Right hindlimb (tissue), 1 donor: ENCODE results near the gene BCL6B.

Experiments used
- DNase-seq: peaks from one replicate; pipeline ENCODE4 v3.0.0-alpha.2; 2018

The BCL6B gene

DNA sequence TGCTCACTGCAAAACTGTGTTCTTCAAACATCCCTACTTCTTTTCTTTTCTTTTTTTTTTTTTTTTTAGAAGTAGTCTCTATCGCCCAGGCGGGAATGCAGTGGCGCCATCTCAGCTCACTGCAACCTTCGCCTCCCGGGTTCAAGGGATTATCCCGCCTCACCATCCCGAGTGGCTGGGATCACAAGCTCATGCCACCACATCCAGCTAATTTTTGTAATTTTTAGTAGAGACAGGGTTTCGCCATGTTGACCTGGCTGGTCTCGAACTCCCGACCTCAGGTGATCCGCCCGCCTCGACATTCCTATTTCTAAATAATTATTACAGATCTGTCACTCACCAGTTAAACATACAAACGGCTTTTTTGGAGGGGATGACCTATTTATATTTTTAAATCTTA is 11.4 kb upstream of the BCL6B start:
- DNase-seq, result no peak

DNA sequence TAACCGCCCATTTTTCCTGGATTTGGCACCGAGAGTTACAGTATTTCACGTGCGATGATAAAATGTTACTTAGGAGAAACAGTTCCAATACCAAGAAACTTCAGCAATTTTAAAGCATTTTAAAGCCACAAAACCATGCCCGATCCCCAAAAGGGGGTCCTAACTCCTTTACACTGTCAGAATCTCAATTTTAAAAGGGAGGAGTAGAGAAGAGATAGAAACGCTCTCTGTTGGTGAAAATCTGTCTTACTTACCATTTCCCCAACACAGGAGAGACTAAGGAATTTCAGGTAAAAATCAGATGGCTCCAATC is 11.0 kb upstream of the BCL6B start:
- no peak for DNase-seq

DNA sequence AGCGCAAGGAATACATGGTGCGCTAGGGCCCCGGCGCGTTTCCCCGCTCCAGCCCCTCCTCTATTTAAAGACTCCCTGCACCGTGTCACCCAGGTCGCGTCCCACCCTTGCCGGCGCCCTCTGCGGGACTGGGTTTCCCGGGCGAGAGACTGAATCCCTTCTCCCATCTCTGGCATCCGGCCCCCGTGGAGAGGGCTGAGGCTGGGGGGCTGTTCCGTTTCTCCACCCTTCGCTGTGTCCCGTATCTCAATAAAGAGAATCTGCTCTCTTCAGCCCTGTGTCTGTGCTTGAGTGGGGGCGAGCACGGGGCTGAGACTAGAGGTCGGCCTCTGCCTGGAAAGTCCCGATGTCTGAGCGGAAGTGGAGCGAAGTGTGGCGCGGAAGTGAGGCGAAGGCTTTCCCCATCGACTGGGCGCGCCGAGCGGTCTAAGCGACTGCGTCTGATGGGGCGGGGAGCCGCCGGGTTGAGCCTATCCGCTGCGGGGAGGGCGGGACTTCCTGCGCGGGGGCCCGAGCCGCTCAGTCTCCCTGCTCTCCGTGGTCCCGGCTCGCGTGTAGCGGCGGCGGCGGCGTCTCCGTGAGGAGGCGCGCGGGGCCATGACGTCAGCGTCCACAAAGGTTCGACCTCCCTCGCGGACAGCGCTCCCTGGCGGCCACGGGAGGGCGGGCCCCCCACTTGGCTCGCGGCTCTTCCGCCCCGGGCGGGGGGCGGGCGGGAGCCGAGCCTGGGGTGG is 8.4 kb upstream of the BCL6B start:
- DNase-seq, result peak; percentile 97

DNA sequence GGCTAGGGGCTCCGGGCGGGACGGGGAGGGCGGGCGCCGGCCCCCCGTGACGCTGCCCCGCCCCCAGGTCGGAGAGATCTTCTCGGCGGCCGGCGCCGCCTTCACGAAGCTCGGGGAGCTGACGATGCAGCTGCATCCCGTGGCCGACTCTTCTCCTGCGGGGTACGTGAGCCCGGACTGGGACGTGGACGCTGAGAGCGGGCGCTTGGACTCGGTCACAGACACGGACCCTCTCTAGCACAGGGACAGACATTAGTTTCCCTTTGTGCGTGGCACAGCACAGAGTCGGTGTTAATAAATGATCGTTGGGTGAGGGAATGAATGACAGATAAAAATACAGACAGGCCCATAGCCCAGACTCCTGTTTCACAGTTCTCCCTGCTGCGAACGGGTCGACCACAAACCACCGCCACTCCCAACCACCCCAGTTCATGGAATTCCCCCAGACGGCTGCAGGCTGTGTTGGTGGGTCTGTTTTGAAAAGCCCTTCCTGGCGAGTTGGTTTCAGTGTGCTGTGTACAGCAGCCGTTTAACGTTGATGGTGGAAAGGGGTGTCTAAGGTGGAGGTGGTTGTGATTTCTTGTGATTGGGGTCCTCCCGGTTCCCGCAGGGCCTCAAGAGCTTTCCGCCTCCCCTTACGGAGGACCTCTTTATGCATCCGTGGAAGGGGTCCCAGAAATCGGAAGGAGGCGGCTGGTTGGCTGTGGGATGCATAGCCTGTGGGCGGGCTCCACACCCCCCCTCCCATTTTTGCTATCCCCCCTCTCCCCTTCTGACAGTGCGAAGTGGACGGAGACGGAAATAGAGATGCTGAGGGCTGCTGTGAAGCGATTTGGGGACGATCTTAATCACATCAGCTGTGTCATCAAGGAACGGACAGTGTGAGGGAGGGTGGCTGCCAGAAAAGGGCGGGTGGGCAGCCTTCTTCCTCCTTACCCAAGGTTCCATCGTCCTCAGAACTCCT is 7.6 kb upstream of the BCL6B start:
- peak; percentile 69 for DNase-seq

DNA sequence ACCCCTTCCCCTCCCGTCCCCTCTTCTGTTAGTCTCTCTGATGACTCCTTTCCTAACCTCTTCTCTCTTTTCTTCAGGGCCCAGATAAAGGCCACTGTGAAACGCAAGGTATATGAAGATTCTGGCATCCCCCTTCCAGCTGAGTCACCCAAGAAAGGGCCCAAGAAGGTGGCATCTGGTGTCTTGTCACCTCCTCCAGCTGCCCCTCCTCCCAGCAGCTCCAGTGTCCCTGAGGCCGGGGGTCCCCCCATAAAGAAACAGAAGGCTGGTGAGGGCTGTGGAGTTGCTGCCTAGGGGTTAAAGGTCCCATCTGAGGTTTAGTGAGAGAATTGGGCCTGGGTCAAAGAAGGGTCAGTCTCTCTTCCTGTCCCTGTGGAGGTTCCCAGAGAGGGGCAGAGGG is 6.4 kb upstream of the BCL6B start:
- DNase-seq, result no peak

DNA sequence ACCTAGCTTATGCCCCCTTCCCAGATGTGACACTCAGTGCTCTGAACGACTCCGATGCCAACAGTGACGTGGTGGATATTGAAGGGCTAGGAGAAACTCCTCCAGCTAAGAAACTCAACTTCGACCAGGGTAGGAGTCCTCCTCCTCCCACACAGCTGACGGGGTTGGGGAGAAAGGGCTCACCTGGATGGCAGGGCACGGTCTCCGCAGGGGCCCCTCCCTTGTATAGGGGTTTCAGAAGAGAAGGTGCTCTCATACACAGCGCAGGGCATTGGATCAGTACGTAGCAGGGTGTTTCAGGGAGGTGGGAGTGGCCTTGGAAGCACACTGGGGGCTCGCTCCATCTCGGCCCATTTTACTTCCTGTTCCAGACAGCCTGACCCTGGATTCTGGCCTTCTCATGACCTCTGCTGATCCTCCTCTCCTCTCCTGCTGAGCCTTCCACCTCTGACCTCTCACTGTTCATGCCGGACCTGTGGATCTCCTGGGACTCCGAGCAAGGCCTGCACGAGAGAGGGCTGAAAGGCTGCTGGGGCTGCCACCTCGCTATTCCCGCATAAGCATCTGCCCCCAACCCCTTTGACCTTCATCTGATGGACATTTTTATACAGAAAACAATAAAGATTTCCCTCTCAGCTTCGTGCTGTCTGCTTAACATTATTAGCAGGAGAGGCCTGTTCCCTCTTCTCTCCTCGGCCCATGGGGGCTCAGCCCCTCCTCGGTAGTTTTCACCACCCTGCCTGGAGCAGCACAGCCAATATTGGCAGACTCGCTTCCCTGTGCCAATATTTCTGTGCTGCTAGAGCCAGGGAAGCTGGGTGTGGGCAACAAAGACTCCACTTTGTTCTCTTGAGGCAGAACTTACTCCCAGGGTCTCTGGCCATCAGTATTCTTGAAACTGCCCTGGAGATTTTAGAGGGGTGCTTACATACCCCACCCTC is 5.7 kb upstream of the BCL6B start:
- no peak for DNase-seq

DNA sequence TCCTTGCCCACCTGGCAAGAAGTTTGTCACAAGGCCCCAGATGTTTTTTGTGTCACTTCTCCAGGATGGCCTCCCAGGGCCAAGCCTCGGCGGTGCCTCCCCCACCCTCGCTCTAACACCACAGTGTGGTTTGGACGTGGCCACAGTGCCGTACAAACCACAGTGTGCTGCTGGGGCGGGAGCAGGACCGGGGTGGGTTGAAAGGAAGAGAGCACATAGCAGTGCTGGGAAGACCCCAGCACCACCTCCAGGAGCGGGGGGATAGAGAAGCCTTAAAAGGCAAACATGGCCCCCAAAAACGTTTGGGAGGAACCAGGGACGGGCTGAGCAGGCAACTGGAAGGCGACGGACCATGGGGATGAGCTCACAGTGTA is 5.0 kb upstream of the BCL6B start:
- no peak for DNase-seq

DNA sequence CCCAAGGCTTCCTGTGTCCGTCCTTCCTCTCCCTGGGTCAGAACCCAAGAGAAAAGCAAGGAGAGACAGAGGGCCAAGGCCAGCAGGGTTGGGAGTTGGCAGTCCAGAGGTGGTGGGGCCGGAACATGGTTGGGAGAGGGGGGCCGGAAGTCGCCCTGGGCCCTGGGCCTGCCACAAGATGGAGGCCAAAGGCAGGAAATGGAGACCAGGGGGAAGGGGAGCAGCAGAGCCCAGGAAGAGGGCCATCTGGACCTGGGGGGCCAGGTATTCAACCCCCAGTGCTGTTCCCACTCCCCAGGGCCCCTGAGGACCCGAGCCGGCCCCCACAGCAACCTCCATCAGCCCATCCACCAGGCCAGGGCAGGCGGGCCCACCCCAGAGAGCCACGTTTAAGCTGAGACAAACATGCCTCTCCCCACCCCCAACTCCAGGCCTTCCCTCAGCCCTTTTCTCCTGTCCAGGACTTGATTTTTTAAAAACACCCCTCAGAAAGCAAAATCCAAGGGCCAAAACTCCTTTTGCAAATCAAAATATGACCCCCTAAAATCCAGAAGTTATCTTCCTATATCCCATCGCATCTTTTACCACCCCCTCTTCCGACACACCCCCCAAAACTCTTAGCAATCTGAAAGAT is 4.4 kb upstream of the BCL6B start:
- no peak for DNase-seq

DNA sequence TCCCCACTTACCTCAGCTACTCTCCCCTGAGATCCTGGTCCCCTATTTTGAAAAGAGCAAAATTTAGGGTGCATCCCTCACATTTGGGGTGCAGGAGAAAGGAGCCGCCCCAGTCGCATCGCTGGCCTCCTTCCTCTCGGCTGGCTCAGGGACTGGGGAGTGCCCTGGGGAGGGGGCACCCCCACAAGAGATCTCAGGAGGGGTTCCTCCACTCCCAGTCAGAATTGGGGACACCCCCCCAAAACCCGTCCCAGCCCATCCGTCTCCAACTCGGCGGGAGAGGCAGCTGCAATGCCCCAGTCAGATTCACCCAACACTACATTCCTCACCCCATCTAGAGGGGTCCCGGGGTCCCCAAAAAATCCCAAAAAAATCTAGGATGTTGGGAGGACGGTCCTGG is 3.5 kb upstream of the BCL6B start:
- no peak for DNase-seq

DNA sequence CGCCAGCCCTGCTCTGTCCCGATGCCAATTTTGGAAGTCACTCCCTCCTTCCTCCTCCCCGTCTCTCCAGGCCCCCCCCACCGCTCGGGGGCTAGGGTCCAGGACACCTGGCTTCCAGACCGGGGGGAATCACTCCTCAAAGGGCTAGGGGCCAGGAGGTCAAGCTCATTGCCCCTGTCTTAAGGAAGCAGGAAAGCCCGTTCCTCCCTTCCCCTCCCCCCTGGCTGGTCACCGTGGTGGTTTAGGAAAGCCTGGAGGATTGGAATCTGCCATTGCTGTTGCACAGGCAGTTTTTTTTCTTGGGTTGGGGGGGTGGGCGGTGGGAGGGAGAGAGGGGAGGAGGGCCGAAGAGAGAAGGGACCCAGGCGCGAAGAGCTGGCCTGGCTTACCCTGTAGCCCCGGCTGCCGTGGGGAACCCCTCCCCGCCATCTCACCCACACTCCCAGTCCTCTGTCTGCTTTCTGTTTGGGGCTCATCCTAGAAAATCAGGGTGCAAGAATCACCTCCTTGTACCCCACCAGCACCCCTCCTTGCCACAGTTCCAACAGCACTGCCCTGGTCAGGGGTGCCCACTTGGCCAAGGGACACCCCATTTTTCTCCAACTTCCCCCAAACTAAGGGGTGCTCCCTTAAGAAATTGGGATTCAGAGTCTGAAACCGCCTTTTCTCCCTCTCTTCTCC is 2.9 kb upstream of the BCL6B start:
- peak; percentile 78 for DNase-seq

DNA sequence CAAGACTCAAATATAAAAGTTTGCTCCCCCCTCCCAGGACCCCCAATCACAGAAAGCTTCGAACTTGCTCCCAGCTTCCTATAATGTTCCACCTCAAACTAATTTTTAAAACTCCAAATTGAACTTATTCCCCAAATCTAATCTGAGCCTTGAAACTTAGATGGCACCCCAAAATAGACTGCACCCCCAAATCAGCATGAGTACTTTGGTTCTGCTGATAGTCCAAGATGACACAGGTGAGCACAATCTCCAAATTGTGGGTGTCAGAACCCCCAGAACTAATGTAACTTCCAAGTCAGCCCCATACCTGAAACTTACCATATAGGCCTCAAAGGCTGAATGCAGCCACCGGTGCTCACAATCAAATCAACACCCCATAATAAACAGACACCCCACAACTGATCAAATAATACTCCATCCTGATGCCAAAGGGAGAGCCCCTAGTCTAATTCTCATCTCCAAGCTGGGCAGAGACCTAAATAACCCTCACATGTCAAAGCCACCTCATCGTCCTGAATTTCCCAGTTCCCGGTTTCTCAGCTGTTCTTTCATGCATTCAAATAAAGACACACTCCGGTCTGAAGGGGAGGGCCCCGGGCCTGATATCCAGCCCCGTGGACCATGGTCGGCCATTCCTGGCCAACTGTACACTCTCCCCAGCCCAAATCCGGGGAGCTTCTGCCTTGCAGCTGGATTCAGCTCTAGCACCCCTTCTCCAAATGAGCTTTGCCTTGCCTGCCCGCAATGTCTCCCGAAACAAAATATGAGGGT is 1.8 kb upstream of the BCL6B start:
- DNase-seq, result no peak

DNA sequence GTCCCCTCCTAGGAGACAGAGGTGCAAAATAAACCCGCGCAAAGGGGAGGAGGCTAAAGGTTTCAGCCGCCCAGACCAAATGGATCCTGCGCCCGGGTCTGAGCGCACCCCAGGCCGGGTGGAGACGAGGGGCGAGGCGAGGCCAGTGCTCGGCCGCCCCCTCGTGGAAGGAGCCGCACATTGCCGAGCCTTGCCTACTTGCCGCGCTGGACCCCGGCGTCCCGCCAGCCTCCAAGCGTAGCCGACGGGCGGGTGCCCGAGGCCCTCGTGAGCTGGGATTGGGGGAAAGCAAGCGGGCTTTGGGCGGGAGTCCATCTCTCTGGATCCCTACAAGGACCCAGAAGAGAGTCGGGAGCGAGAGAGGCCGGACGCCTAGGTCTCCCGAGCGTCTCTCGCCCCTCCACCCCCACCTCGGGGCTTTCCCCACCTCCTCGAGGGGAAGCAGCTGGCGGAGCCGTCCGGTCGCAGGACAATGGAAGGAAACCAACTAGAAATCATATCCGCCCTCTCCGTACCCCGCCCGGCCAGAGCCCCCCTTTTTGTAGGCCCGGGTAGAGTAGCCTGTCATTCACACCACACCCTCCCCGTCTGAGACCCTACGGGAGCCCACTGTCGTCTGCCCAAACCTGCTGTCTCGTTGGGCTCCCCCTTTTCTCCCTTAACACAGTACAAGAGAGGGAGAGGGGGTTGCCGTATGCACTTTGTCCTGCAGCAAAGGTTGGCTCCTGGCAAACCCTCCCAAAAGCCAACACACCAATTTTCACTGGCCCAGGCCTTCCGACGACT is 664 bp upstream of the BCL6B start:
- peak; percentile 79 for DNase-seq

DNA sequence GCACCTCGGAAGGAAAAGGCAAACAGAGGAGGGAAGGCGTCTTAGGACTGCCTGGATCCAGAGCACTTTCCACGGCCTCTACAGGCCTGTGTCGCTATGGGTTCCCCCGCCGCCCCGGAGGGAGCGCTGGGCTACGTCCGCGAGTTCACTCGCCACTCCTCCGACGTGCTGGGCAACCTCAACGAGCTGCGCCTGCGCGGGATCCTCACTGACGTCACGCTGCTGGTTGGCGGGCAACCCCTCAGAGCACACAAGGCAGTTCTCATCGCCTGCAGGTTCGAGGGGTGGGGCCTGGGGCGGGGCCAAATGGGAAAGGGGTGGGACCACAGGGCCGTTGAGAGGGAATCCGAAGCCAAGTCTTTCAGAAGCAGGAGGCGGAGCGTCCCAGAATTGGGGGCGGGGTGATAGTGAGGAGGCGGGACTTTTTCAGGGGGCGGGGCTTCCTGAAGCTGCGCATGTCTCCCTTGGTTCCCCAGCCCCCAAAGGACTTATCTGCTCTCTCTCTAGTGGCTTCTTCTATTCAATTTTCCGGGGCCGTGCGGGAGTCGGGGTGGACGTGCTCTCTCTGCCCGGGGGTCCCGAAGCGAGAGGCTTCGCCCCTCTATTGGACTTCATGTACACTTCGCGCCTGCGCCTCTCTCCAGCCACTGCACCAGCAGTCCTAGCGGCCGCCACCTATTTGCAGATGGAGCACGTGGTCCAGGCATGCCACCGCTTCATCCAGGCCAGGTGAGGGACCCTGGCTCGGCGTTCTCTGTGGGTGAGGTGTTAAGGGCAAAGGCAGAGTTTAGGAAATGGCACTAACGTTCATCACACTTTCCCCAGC is 939 bp downstream of the BCL6B start:
- peak; percentile 91 for DNase-seq

DNA sequence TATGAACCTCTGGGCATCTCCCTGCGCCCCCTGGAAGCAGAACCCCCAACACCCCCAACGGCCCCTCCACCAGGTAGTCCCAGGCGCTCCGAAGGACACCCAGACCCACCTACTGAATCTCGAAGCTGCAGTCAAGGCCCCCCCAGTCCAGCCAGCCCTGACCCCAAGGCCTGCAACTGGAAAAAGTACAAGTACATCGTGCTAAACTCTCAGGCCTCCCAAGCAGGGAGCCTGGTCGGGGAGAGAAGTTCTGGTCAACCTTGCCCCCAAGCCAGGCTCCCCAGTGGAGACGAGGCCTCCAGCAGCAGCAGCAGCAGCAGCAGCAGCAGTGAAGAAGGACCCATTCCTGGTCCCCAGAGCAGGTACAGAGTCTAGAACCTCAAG is 1.5 kb downstream of the BCL6B start:
- DNase-seq, result no peak

DNA sequence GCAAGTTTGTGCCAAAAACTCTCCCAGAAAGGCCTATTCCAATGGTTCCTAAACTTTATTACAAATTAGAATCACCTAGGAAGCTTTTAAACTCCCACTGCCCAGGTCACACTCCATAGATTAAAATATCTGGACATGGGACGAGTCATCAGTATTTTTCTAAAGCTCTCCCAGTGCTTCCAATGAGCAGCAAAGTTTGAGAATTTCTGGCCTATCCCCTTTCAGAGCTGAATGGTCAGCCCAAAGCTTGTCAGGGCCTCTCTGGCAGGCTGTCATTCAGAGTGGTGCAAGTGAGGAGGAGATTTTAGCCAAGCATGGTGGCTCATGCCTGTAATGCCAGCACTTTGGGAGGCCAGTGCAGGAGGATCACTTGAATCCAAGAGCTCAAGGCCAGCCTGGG is 2.4 kb downstream of the BCL6B start:
- DNase-seq, result no peak

DNA sequence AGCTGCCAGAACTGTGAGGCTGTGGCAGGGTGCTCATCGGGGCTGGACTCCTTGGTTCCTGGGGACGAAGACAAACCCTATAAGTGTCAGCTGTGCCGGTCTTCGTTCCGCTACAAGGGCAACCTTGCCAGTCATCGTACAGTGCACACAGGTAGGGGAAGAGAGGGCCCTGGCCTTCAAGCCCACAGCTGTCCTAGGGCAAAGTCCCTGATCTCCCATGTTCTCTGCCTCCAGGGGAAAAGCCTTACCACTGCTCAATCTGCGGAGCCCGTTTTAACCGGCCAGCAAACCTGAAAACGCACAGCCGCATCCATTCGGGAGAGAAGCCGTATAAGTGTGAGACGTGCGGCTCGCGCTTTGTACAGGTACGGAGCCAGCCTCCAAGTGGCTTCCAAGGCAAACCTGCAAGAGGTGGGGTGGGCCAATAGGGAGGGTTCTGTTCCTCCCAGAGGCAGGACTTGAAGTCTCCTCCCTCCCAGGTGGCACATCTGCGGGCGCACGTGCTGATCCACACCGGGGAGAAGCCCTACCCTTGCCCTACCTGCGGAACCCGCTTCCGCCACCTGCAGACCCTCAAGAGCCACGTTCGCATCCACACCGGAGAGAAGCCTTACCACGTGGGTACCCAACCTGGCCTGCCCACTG is 3.7 kb downstream of the BCL6B start:
- DNase-seq, result no peak

DNA sequence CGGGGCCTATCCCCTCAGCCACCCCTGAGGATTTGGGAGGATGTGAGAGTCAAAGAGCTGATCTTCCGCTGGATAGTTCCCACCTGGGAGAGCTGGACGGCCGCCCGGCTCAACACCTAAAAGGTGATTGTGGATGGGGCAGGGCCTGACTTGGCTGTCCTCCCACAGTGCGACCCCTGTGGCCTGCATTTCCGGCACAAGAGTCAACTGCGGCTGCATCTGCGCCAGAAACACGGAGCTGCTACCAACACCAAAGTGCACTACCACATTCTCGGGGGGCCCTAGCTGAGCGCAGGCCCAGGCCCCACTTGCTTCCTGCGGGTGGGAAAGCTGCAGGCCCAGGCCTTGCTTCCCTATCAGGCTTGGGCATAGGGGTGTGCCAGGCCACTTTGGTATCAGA is 4.5 kb downstream of the BCL6B start:
- DNase-seq, result no peak

DNA sequence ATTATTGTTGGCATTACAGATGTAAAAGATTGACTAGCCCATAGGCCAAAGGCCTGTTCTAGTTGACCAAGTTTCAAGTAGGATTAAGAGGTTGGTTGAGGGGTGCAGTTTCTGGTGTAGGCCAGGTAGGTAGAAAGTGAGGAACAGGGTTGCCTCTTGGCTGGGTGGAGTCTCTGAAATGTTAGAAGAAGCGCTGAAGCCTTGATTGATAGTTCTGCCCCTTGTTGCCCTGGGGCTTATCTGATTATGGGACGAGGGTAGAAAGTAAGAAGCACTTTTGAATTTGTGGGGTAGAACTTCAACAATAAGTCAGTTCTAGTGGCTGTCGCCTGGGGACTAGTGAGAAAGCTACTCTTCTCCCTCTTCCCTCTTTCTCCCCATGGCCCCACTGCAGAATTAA is 6.2 kb downstream of the BCL6B start:
- DNase-seq, result no peak

DNA sequence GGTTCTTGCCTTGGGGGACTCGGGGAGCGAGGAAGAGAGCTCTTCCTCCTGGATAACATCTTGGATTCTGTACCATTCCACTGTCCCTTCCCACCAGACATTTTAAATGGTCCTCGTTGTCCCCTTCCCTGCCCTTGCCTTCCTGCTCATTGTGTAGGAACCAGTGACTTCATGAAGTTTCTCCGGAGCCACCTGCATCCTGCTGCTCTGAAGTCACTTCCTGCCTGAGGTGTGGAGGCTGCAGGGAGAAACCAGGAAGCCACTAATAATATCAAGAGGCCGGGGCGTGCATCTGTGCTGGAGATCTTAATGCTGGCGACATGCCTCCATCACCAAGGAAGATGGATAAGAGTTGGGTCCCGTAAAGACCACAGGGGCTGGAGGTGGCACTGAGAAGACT is 6.8 kb downstream of the BCL6B start:
- no peak for DNase-seq
